ENCODE measurements around the gene CROCC.

DNA sequence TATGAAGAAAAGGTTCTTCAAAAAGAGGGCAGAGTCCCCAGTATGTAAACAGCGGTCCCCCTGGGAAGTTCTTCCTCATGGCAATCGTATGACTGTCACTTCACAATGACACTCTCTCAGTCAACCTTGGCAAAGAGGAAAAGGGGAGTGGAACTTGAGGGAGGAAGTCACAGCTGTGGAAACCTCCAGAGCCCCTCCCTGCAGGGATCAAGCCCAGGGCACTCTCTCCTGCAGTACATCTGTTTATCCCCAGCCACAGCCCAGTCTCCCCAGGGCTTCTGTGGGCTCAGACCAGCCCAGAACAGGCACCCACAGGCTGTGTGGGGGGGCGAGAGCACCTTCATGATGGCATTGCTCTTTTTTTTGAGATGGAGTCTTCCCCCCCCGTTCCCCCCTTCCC lies 88.0 kb downstream of the CROCC start:
- TF ChIP-seq, protein P1, sequence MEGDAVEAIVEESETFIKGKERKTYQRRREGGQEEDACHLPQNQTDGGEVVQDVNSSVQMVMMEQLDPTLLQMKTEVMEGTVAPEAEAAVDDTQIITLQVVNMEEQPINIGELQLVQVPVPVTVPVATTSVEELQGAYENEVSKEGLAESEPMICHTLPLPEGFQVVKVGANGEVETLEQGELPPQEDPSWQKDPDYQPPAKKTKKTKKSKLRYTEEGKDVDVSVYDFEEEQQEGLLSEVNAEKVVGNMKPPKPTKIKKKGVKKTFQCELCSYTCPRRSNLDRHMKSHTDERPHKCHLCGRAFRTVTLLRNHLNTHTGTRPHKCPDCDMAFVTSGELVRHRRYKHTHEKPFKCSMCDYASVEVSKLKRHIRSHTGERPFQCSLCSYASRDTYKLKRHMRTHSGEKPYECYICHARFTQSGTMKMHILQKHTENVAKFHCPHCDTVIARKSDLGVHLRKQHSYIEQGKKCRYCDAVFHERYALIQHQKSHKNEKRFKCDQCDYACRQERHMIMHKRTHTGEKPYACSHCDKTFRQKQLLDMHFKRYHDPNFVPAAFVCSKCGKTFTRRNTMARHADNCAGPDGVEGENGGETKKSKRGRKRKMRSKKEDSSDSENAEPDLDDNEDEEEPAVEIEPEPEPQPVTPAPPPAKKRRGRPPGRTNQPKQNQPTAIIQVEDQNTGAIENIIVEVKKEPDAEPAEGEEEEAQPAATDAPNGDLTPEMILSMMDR (conservative IDR thresholded peaks at IDR 0.05; ENCODE audit: low read depth, low read length) = no peak
- no peak for TF ChIP-seq EZH2 (IDR thresholded peaks at IDR 0.05; ENCODE audit: borderline replicate concordance, low read depth, low read length, poor library complexity, severe bottlenecking)
